PC-3 (cell line): ENCODE results near the gene MRPS22. TPM values are rescaled to one million over a fixed set of nuclear protein-coding genes. Genes with fewer than 3 reads are reported as not detected.

Source experiments
- ATAC-seq: fragments of 200-7000 bp; cut with Tn5 transposase; 2 replicates; pipeline ENCODE4 v1.9.1; 2020; ENCODE audit warnings: mild to moderate bottlenecking, moderate library complexity
- BruUV-seq: library from RNA; stranded (reverse); fragments of 400-500 nt; replicated peaks from 2 replicates; lab custom pipeline; 2021; lab: Mats Ljungman, UMichigan
- CTCF ChIA-PET: fragments of 300-600 bp; sonication (Branson Sonifier 250); formaldehyde crosslinking; loops from one replicate; lab custom pipeline; 2022; ENCODE audit warnings: antibody characterized with exemption; lab: Charles Lee
- POLR2A ChIA-PET: fragments of 300-600 bp; sonication (Branson Sonifier 250); formaldehyde crosslinking; loops from one replicate; lab custom pipeline; 2022; ENCODE audit warnings: antibody characterized with exemption; ENCODE audit not compliant: unreplicated experiment; lab: Charles Lee
- DNase-seq: peaks from one replicate; pipeline ENCODE4 v3.0.0-alpha.2; 2015
- H2AFZ ChIP-seq: fragments of 300-600 bp; sonication (generic); 2 replicates; pipeline ENCODE4 v1.6.0; 2016; ENCODE audit warnings: antibody characterized with exemption, low read length
- H3F3A ChIP-seq: fragments of 300-600 bp; sonication (generic); one replicate; pipeline ENCODE4 v1.6.0; 2017; ENCODE audit warnings: antibody characterized with exemption, low read length, control low read depth, mild to moderate bottlenecking; ENCODE audit not compliant: unreplicated experiment
- H3K27ac ChIP-seq: fragments of 300-600 bp; sonication (generic); 2 replicates; pipeline ENCODE4 v1.5.1; 2016; ENCODE audit warnings: mild to moderate bottlenecking, low read length
- H3K27me3 ChIP-seq: fragments of 300-600 bp; sonication (generic); 2 replicates; pipeline ENCODE4 v1.6.1; 2016; ENCODE audit warnings: low read length, mixed read lengths
- H3K36me3 ChIP-seq: fragments of 300-600 bp; sonication (generic); 2 replicates; pipeline ENCODE4 v1.6.1; 2016; ENCODE audit warnings: low read depth, mixed run types, low read length, mixed read lengths
- H3K4me1 ChIP-seq: fragments of 300-600 bp; sonication (generic); 2 replicates; pipeline ENCODE4 v1.5.1; 2016; ENCODE audit warnings: low read length; ENCODE audit not compliant: insufficient read depth
- H3K4me2 ChIP-seq: fragments of 300-600 bp; sonication (generic); 2 replicates; pipeline ENCODE4 v1.6.0; 2016; ENCODE audit warnings: low read length
- H3K4me3 ChIP-seq: fragments of 300-600 bp; sonication (generic); 2 replicates; pipeline ENCODE4 v1.5.1; 2016; ENCODE audit warnings: mild to moderate bottlenecking, low read length, mixed read lengths
- H3K79me2 ChIP-seq: fragments of 300-600 bp; sonication (generic); 2 replicates; pipeline ENCODE4 v1.6.1; 2017; ENCODE audit warnings: low read length, mixed read lengths
- H3K9ac ChIP-seq: fragments of 300-600 bp; sonication (generic); 2 replicates; pipeline ENCODE4 v1.6.0; 2016; ENCODE audit warnings: mild to moderate bottlenecking, low read length
- H3K9me2 ChIP-seq: fragments of 300-600 bp; sonication (generic); replicated peaks from 2 replicates; pipeline ENCODE4 v1.6.1; 2016; ENCODE audit warnings: mixed run types, low read length, mixed read lengths
- H3K9me3 ChIP-seq: fragments of 300-600 bp; sonication (generic); 2 replicates; pipeline ENCODE4 v1.6.1; 2016; ENCODE audit warnings: low read length, mixed read lengths
- H4K20me1 ChIP-seq: fragments of 300-600 bp; sonication (generic); 2 replicates; pipeline ENCODE4 v1.6.1; 2016; ENCODE audit warnings: low read length, mixed read lengths
- EZH2 ChIP-seq: fragments of 300-600 bp; sonication (generic); IDR thresholded peaks from one replicate; pipeline ENCODE4 v1.6.1; 2017; ENCODE audit warnings: antibody characterized with exemption, mild to moderate bottlenecking, low read length; ENCODE audit not compliant: unreplicated experiment
- EZH2phosphoT487 ChIP-seq: fragments of 300-600 bp; sonication (generic); IDR thresholded peaks from 2 replicates; pipeline ENCODE4 v1.6.1; 2018; ENCODE audit warnings: mild to moderate bottlenecking, antibody characterized with exemption, low read length, borderline replicate concordance
- intact Hi-C: fragments of 100-400 bp; cut with micrococcal nuclease; formaldehyde crosslinking; loops from 2 replicates; pipeline ENCODE4 v1.9.0; 2023
- total RNA-seq: library from RNA; depleted of rRNA; stranded (reverse); fragments of >200 nt; gene quantifications from 2 replicates; pipeline ENCODE4 v1.2.3, GENCODE V29; 2014
- TF ChIP-seq, protein P1 (sequence below): fragments of 300-600 bp; sonication (generic); conservative IDR thresholded peaks from 2 replicates; pipeline ENCODE4 v1.5.1; 2017; ENCODE audit warnings: antibody characterized with exemption, low read depth, mild to moderate bottlenecking, low read length

MRPS22 gene
- total RNA-seq, 1 experiment from 2014 or later = 73.3 TPM

DNA sequence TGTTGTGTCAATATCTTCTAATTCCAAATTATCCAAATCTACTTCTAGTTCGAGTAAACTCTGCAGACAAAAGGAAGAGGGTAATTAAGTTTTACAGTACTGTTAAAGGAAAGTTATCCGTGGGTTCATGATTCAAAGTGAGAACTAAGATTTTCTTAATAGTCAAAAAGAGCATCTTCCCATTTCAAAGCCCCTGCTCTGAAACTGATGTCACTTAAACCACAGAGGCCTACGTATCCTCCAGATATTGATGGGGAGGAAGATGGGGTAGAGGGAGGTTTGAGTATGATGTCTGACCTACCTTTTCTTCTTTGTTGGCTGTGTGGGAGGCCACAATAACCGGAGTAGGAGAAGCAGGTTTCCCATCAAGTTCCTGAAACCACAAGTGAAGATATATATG lies 14.1 kb downstream of the MRPS22 start:
- no TSS peak for BruUV-seq
- no peaks in the 10 kb centered on the region for H3K27me3 ChIP-seq
- no peak overlapping the region for H3K9ac ChIP-seq
- ChIA-PET CTCF (no interaction called here), POLR2A (no interaction called here)
- TF ChIP-seq EZH2phosphoT487 (no peak), EZH2 (no peak)
- TF ChIP-seq, protein P1, sequence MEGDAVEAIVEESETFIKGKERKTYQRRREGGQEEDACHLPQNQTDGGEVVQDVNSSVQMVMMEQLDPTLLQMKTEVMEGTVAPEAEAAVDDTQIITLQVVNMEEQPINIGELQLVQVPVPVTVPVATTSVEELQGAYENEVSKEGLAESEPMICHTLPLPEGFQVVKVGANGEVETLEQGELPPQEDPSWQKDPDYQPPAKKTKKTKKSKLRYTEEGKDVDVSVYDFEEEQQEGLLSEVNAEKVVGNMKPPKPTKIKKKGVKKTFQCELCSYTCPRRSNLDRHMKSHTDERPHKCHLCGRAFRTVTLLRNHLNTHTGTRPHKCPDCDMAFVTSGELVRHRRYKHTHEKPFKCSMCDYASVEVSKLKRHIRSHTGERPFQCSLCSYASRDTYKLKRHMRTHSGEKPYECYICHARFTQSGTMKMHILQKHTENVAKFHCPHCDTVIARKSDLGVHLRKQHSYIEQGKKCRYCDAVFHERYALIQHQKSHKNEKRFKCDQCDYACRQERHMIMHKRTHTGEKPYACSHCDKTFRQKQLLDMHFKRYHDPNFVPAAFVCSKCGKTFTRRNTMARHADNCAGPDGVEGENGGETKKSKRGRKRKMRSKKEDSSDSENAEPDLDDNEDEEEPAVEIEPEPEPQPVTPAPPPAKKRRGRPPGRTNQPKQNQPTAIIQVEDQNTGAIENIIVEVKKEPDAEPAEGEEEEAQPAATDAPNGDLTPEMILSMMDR = no peak
- no peaks in the 10 kb centered on the region for H3K79me2 ChIP-seq
- no peak for ATAC-seq
- no peak overlapping the region for H2AFZ ChIP-seq
- H3K27ac ChIP-seq = no peak overlapping the region
- no peak for DNase-seq
- H3K4me3 ChIP-seq = no peak overlapping the region
- intact Hi-C loops = no loop called here
- H4K20me1 ChIP-seq = peaks cover 6% of the 10 kb centered on the region; the same call in 1 of the 2 replicates
- H3F3A ChIP-seq = no peaks in the 10 kb centered on the region
- H3K36me3 ChIP-seq = peaks cover 62% of the 10 kb centered on the region
- no peaks in the 10 kb centered on the region for H3K9me2 ChIP-seq
- no peak overlapping the region for H3K4me2 ChIP-seq
- H3K9me3 ChIP-seq = no peaks in the 10 kb centered on the region
- no peaks in the 10 kb centered on the region for H3K4me1 ChIP-seq

DNA sequence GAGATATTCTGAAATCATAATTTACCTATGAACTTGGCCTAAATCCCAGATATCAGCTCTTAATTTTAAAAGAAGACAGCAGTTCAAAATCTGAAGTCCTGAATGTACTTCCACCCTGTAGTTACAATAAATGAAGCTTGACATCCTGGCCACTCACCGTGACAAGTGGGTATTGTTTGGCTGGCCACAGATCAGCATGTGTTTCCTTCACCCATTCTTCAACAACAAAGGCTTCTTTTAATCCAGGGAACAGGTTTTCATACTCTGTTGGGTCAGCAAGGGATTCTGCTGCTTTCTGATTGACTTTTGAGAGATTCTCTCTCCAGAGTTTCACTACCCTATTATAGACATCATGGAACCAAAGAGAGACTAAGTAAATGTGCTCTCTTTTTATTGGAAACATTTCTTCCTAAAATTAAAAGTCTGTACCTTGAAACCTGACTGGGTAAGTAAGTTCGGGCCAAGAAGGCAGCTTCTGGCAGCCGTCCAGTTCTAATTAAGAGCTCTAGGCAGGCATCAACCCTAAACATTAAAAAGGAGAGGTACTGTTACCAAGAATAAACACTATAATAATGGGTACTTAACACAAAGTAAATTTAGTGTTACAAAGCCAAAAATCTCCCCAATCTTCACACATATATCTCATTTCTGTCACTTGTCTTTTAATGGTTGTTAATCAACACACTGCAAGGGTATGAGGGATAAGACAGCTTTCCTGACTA lies 15.2 kb downstream of the MRPS22 start:
- Histone ChIP-seq H3K9ac (no peak overlapping the region), H3F3A (no peaks in the 10 kb centered on the region), H3K79me2 (no peaks in the 10 kb centered on the region), H3K9me3 (no peaks in the 10 kb centered on the region), H3K27me3 (no peaks in the 10 kb centered on the region), H4K20me1 (no peaks in the 10 kb centered on the region), H3K4me2 (no peak overlapping the region), H3K4me1 (no peaks in the 10 kb centered on the region), H3K27ac (no peak overlapping the region), H2AFZ (no peak overlapping the region), H3K4me3 (no peak overlapping the region), H3K36me3 (peaks cover 69% of the 10 kb centered on the region), H3K9me2 (no peaks in the 10 kb centered on the region)
- BruUV-seq = no TSS peak
- CTCF ChIA-PET = no interaction called here
- intact Hi-C loops = no loop called here
- TF ChIP-seq, protein P1 = no peak
- TF ChIP-seq EZH2 = no peak
- no peak for TF ChIP-seq EZH2phosphoT487
- ATAC-seq = no peak
- DNase-seq = no peak
- POLR2A ChIA-PET = no interaction called here

DNA sequence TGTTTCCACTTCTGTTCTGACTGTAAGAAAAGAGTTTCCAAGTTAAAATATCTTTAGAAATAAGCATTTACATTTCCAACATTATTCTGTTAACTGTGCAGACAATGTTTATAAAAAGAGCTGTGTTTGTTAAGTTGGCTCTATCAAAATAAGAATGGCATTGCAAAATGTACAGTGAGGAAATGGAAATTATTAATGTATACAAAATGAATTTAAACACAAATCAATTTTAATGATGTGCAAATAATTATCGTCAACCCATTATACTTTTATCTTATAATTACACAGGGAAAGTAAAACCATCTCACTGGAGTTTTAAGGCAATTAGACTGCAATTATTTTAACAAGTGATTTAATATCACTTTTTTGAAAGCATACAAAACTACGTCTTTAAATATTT lies 17.5 kb downstream of the MRPS22 start:
- DNase-seq (no peak), ATAC-seq (no peak)
- H3K36me3 ChIP-seq = peaks cover 57% of the 10 kb centered on the region
- no peak overlapping the region for H3K27ac ChIP-seq
- no peaks in the 10 kb centered on the region for H4K20me1 ChIP-seq
- TF ChIP-seq EZH2phosphoT487 (no peak), EZH2 (no peak)
- TF ChIP-seq, protein P1 = no peak
- no peaks in the 10 kb centered on the region for H3K27me3 ChIP-seq
- no peak overlapping the region for H3K4me3 ChIP-seq
- no peaks in the 10 kb centered on the region for H3K9me3 ChIP-seq
- H3F3A ChIP-seq = no peaks in the 10 kb centered on the region
- no peaks in the 10 kb centered on the region for H3K79me2 ChIP-seq
- H3K9ac ChIP-seq = no peak overlapping the region
- no peaks in the 10 kb centered on the region for H3K4me1 ChIP-seq
- no TSS peak for BruUV-seq
- H3K4me2 ChIP-seq = no peak overlapping the region
- intact Hi-C loops = no loop called here
- ChIA-PET POLR2A (no interaction called here), CTCF (no interaction called here)
- no peaks in the 10 kb centered on the region for H3K9me2 ChIP-seq
- H2AFZ ChIP-seq = no peak overlapping the region
